CD4-positive, alpha-beta memory T cell (primary cell): Measurements from ENCODE around the gene HDAC7. TPM values are rescaled to one million over a fixed set of nuclear protein-coding genes. Genes with fewer than 3 reads are reported as not detected.

ENCODE experiments used
- CTCF ChIA-PET: fragments of 350-600 bp; sonication (Branson Sonifier 250); formaldehyde crosslinking; loops from one replicate; lab custom pipeline; 2021; ENCODE audit warnings: inconsistent platforms; ENCODE audit not compliant: partially characterized antibody; lab: Charles Lee
- POLR2A ChIA-PET: fragments of 350-600 bp; sonication (Branson Sonifier 250); formaldehyde crosslinking; loops from one replicate; lab custom pipeline; 2021; ENCODE audit not compliant: partially characterized antibody; lab: Charles Lee
- DNase-seq, 5 donors: peaks; one replicate each; pipeline versions ENCODE4 v3.0.0 to v3.0.0-alpha.2; 2020 to 2022; ENCODE audit warnings: mixed read lengths in 1 of 5
- H3K27ac ChIP-seq: one replicate; pipeline ENCODE4 v1.7.0; 2013; ENCODE audit warnings: low read depth, low read length
- H3K27me3 ChIP-seq: 2 replicates; pipeline ENCODE4 v1.7.0; 2013; ENCODE audit warnings: mild to moderate bottlenecking, low read length, moderate library complexity; ENCODE audit not compliant: insufficient read depth
- H3K36me3 ChIP-seq: 2 replicates; pipeline ENCODE4 v1.7.0; 2013; ENCODE audit warnings: mild to moderate bottlenecking, low read length, moderate library complexity; ENCODE audit not compliant: insufficient read depth
- H3K4me1 ChIP-seq: 2 replicates; pipeline ENCODE4 v1.7.0; 2013; ENCODE audit warnings: mild to moderate bottlenecking, low read length, moderate library complexity; ENCODE audit not compliant: insufficient read depth
- H3K4me3 ChIP-seq, 2 donors: one replicate each; pipeline ENCODE4 v1.7.0; 2013; ENCODE audit warnings: low read length in 2 of 2, mild to moderate bottlenecking in 1 of 2
- H3K9me3 ChIP-seq, 2 donors: one replicate each; pipeline ENCODE4 v1.7.0; 2013; ENCODE audit warnings: low read length in 2 of 2, control low read depth in 1 of 2; ENCODE audit not compliant: control insufficient read depth in 1 of 2
- H3K27ac Mint-ChIP-seq, 7 donors: one replicate each; pipeline ENCODE4 v1.8.0; 2020 to 2021; ENCODE audit warnings: mixed read lengths in 7 of 7, mild to moderate bottlenecking in 6 of 7, inconsistent platforms in 3 of 7, moderate library complexity in 3 of 7
- H3K27me3 Mint-ChIP-seq, 2 donors: one replicate each; pipeline ENCODE4 v1.8.0; 2020 to 2021; ENCODE audit warnings: mixed read lengths in 2 of 2
- H3K36me3 Mint-ChIP-seq, 2 donors: one replicate each; pipeline ENCODE4 v1.8.0; 2020 to 2021; ENCODE audit warnings: mixed read lengths in 2 of 2, inconsistent platforms in 1 of 2, mild to moderate bottlenecking in 1 of 2
- H3K4me1 Mint-ChIP-seq, 4 donors: one replicate each; pipeline ENCODE4 v1.8.0; 2020 to 2021; ENCODE audit warnings: mixed read lengths in 4 of 4, mild to moderate bottlenecking in 1 of 4
- H3K4me3 Mint-ChIP-seq, 8 donors: one replicate each; pipeline ENCODE4 v1.8.0; 2020 to 2021; ENCODE audit warnings: mixed read lengths in 8 of 8, mild to moderate bottlenecking in 7 of 8, moderate library complexity in 6 of 8, inconsistent platforms in 3 of 8
- H3K9me3 Mint-ChIP-seq, 8 donors: one replicate each; pipeline ENCODE4 v1.8.0; 2020 to 2021; ENCODE audit warnings: mixed read lengths in 8 of 8, mild to moderate bottlenecking in 5 of 8, inconsistent platforms in 3 of 8, moderate library complexity in 1 of 8
- intact Hi-C: fragments of 100-400 bp; cut with micrococcal nuclease; formaldehyde crosslinking; loops from one replicate; pipeline ENCODE4 v1.15.1; 2023
- polyA plus RNA-seq, 2 donors: library from polyadenylated mRNA; unstranded; fragments of 300-500 nt; fragmentation: Illumina TruSeq; gene quantifications; one replicate each; pipeline ENCODE4 v1.2.3, GENCODE V29; 2021
- total RNA-seq, 2 experiments: library from RNA; stranded (reverse); gene quantifications; one replicate each; pipeline ENCODE4 v1.2.3, GENCODE V29; 2021

Gene HDAC7
- total and polyA plus RNA-seq, 4 experiments from 2014 or later, result 7.9 to 142 (median 83.1) TPM

GRCh38 chr12:47779301-47779942 lies 40.3 kb downstream of the HDAC7 start:
- Histone ChIP-seq H3K4me3 (no peak overlapping the region), H3K27me3 (no peaks in the 10 kb centered on the region), H3K4me1 (peaks cover 7% of the 10 kb centered on the region), H3K9me3 (no peaks in the 10 kb centered on the region), H3K27ac (no peak overlapping the region), H3K36me3 (peaks cover 12% of the 10 kb centered on the region)
- Mint-ChIP-seq H3K36me3 (peaks cover 0 to 24% of the 10 kb centered on the region in 2 donors), H3K4me3 (peak overlapping the region in 1 of 8 donors; percentile 12), H3K27me3 (no peaks in the 10 kb centered on the region), H3K4me1 (peaks cover 7 to 24% (median 12%) of the 10 kb centered on the region in 4 donors), H3K27ac (peak overlapping the region in 4 of 7 donors; percentile 3 to 83 (median 81)), H3K9me3 (no peaks in the 10 kb centered on the region)
- DNase-seq, result peak; percentile 84 to 87 (median 86)
- ChIA-PET POLR2A (interaction anchor here (0.7 to 6.2 kb wide), 11 partner anchors 18 to 64 kb away, joined by 3 to 41 read pairs (median 5); partner anchors contain the start of gene HDAC7), CTCF (interaction anchor here (0.7 to 20.2 kb wide), 18 partner anchors 9 to 115 kb away, joined by 3 to 671 read pairs (median 6); partner anchors contain the start of genes HDAC7 and RPAP3)
- intact Hi-C loops, result loop anchor here (1.0 to 2.0 kb wide), 5 partner anchors 29 to 128 kb away; no protein-coding TSS in a partner anchor

GRCh38 chr12:47778881-47779280 lies 40.8 kb downstream of the HDAC7 start:
- H3K9me3 ChIP-seq, result no peaks in the 10 kb centered on the region
- peaks cover 12% of the 10 kb centered on the region for H3K4me1 ChIP-seq
- Mint-ChIP-seq H3K9me3 (no peaks in the 10 kb centered on the region), H3K36me3 (peaks cover 0 to 19% of the 10 kb centered on the region in 2 donors), H3K4me3 (no peak overlapping the region), H3K27ac (peak overlapping the region in 1 of 7 donors; percentile 80), H3K4me1 (peaks cover 9 to 29% (median 15%) of the 10 kb centered on the region in 4 donors), H3K27me3 (no peaks in the 10 kb centered on the region)
- H3K27me3 ChIP-seq, result no peaks in the 10 kb centered on the region
- intact Hi-C loops, result loop anchor here (1.0 to 2.0 kb wide), 5 partner anchors 30 to 128 kb away; no protein-coding TSS in a partner anchor
- H3K4me3 ChIP-seq, result no peak overlapping the region
- POLR2A ChIA-PET, result interaction anchor here (1.1 to 6.2 kb wide), 7 partner anchors 34 to 63 kb away, joined by 3 to 41 read pairs (median 6); partner anchors contain the start of gene HDAC7
- CTCF ChIA-PET, result interaction anchor here (0.7 to 20.2 kb wide), 12 partner anchors 9 to 67 kb away, joined by 3 to 671 read pairs (median 12); partner anchors contain the start of genes HDAC7 and RPAP3
- H3K36me3 ChIP-seq, result peaks cover 7% of the 10 kb centered on the region
- no peak overlapping the region for H3K27ac ChIP-seq
- DNase-seq, result no peak

GRCh38 chr12:47777741-47778558 lies 41.8 kb downstream of the HDAC7 start:
- peaks cover 11 to 33% (median 18%) of the 10 kb centered on the region in 4 donors for H3K4me1 Mint-ChIP-seq
- intact Hi-C loops, result loop anchor here (2.0 kb wide), 1 partner anchor 31 kb away; no protein-coding TSS in a partner anchor
- Histone ChIP-seq H3K4me3 (no peak overlapping the region), H3K27me3 (no peaks in the 10 kb centered on the region), H3K4me1 (peaks cover 15% of the 10 kb centered on the region), H3K27ac (no peak overlapping the region), H3K36me3 (no peaks in the 10 kb centered on the region), H3K9me3 (no peaks in the 10 kb centered on the region)
- no peak overlapping the region for H3K4me3 Mint-ChIP-seq
- CTCF ChIA-PET, result interaction anchor here (0.7 to 20.2 kb wide), 13 partner anchors 8 to 66 kb away, joined by 3 to 671 read pairs (median 15); partner anchors contain the start of genes HDAC7, RAPGEF3 and RPAP3
- peaks cover 0 to 9% of the 10 kb centered on the region in 2 donors for H3K36me3 Mint-ChIP-seq
- POLR2A ChIA-PET, result interaction anchor here (1.2 to 6.2 kb wide), 6 partner anchors 16 to 62 kb away, joined by 3 to 41 read pairs (median 14); partner anchors contain the start of gene HDAC7
- no peaks in the 10 kb centered on the region for H3K9me3 Mint-ChIP-seq
- no peak for DNase-seq
- H3K27me3 Mint-ChIP-seq, result no peaks in the 10 kb centered on the region
- peak overlapping the region in 3 of 7 donors; percentile 23 to 68 (median 35) for H3K27ac Mint-ChIP-seq

- H3K9me3 ChIP-seq, result no peaks in the 10 kb centered on the region
- Mint-ChIP-seq H3K27me3 (no peaks in the 10 kb centered on the region), H3K36me3 (peaks cover 0 to 5% of the 10 kb centered on the region in 2 donors), H3K27ac (peak overlapping the region in 1 of 7 donors; percentile 24), H3K9me3 (no peaks in the 10 kb centered on the region), H3K4me3 (no peak overlapping the region), H3K4me1 (peaks cover 12 to 34% (median 22%) of the 10 kb centered on the region in 4 donors)
- DNase-seq, result no peak
- H3K4me1 ChIP-seq, result peaks cover 20% of the 10 kb centered on the region
- POLR2A ChIA-PET, result interaction anchor here (1.2 to 6.2 kb wide), 4 partner anchors 15 to 60 kb away, joined by 3 to 41 read pairs (median 17); no protein-coding TSS in a partner anchor
- no peak overlapping the region for H3K27ac ChIP-seq
- no peaks in the 10 kb centered on the region for H3K27me3 ChIP-seq
- CTCF ChIA-PET, result interaction anchor here (0.7 to 20.2 kb wide), 9 partner anchors 10 to 65 kb away, joined by 3 to 671 read pairs (median 21); partner anchors contain the start of genes HDAC7, RAPGEF3 and RPAP3
- intact Hi-C loops, result no loop called here
- no peaks in the 10 kb centered on the region for H3K36me3 ChIP-seq
- no peak overlapping the region for H3K4me3 ChIP-seq
Measured at GRCh38 chr12:47777151-47777550, 42.6 kb downstream of the HDAC7 start.

- H3K36me3 Mint-ChIP-seq, result peaks cover 0 to 5% of the 10 kb centered on the region in 2 donors
- ChIA-PET CTCF (interaction anchor here (1.1 to 20.2 kb wide), 8 partner anchors 9 to 65 kb away, joined by 3 to 671 read pairs (median 28); partner anchors contain the start of genes HDAC7, RAPGEF3 and RPAP3), POLR2A (interaction anchor here (1.2 to 6.2 kb wide), 5 partner anchors 14 to 61 kb away, joined by 3 to 41 read pairs (median 7); no protein-coding TSS in a partner anchor)
- Histone ChIP-seq H3K9me3 (no peaks in the 10 kb centered on the region), H3K36me3 (no peaks in the 10 kb centered on the region), H3K4me3 (no peak overlapping the region), H3K27me3 (no peaks in the 10 kb centered on the region), H3K4me1 (peaks cover 20% of the 10 kb centered on the region), H3K27ac (no peak overlapping the region)
- H3K4me1 Mint-ChIP-seq, result peaks cover 12 to 34% (median 22%) of the 10 kb centered on the region in 4 donors
- intact Hi-C loops, result no loop called here
- peak overlapping the region in 2 of 7 donors; percentile 8 to 24 for H3K27ac Mint-ChIP-seq
- no peak for DNase-seq
- no peak overlapping the region for H3K4me3 Mint-ChIP-seq
- H3K9me3 Mint-ChIP-seq, result no peaks in the 10 kb centered on the region
- H3K27me3 Mint-ChIP-seq, result no peaks in the 10 kb centered on the region
Measured at GRCh38 chr12:47776471-47777143, 43.1 kb downstream of the HDAC7 start.
